ENCODE results near the gene ADAP2. TPM values are rescaled to one million over a fixed set of nuclear protein-coding genes. Genes with fewer than 3 reads are reported as not detected.

The ADAP2 gene
- total RNA-seq, 1 donor from 2014 or later = 6.3 TPM

Other genes starting within 250 kb of the ADAP2 start
- gene CRLF3, start 97.3 kb upstream of the ADAP2 start, total RNA-seq = 17.9 TPM
- 3.8 TPM for gene ATAD5, start 90.0 kb upstream of the ADAP2 start, total RNA-seq
- 8.4 TPM for gene TEFM, start 15.7 kb upstream of the ADAP2 start, total RNA-seq
- 23.7 TPM for gene RNF135, start 49.1 kb downstream of the ADAP2 start, total RNA-seq
- 21.6 TPM for gene NF1, start 173.0 kb downstream of the ADAP2 start, total RNA-seq

All from esophagus mucosa (tissue), 1 donor.